PFSK-1 (cell line): Measurements from ENCODE around the gene ERBB4.

ENCODE experiments used
- FOXP2 ChIP-seq: optimal IDR thresholded peaks from 2 replicates; pipeline ENCODE3; 2011; ENCODE audit warnings: borderline replicate concordance, control low read depth, inconsistent platforms; ENCODE audit not compliant: insufficient read depth; ENCODE audit errors: extremely low read length, extremely low read depth
- POLR2AphosphoS5 ChIP-seq: IDR thresholded peaks from 2 replicates; pipeline ENCODE4 v1.6.1; 2012; ENCODE audit warnings: low read depth, mild to moderate bottlenecking, control low read depth, low read length, moderate library complexity
- REST ChIP-seq, 2 experiments: IDR thresholded peaks; 2 replicates each; pipeline versions ENCODE4 v1.6.1 to v1.8.0; 2011 to 2012; ENCODE audit warnings: low read depth in 2 of 2, low read length in 2 of 2, control low read depth in 1 of 2, inconsistent platforms in 1 of 2, mild to moderate bottlenecking in 1 of 2, moderate library complexity in 1 of 2; ENCODE audit not compliant: insufficient read depth in 1 of 2
- TAF1 ChIP-seq: IDR thresholded peaks from 2 replicates; pipeline ENCODE4 v1.6.1; 2012; ENCODE audit warnings: low read length, control low read depth, borderline replicate concordance; ENCODE audit not compliant: insufficient read depth

- TF ChIP-seq REST (IDR thresholded peaks at IDR 0.05; ENCODE audit: insufficient read depth in 1 of 2, low read depth in 2 of 2, low read length in 2 of 2), result no peak
- no peak for TF ChIP-seq FOXP2
- no peak for TF ChIP-seq POLR2AphosphoS5
- no peak for TF ChIP-seq TAF1
Measured at GRCh38 chr2:211967234-211967633, 571.4 kb downstream of the ERBB4 start.
